Liver (tissue), 9 donors: Measurements from ENCODE around the gene HNRNPA0. TPM values are rescaled to one million over a fixed set of nuclear protein-coding genes. Genes with fewer than 3 reads are reported as not detected.

Source experiments
- DNase-seq: peaks from one replicate; pipeline ENCODE4 v3.0.0-alpha.2; 2017; ENCODE audit warnings: low spot score
- H3K27ac ChIP-seq, 2 donors: one replicate each; pipeline ENCODE4 v1.7.0; 2013; ENCODE audit warnings: inconsistent platforms in 2 of 2, low read length in 2 of 2, control low read depth in 1 of 2, low read depth in 1 of 2, mild to moderate bottlenecking in 1 of 2
- H3K27me3 ChIP-seq, 4 donors: one replicate each; pipeline versions ENCODE4 v1.6.1 to v1.7.0; 2013; ENCODE audit warnings: low read length in 3 of 4, inconsistent platforms in 1 of 4, mild to moderate bottlenecking in 1 of 4, moderate library complexity in 1 of 4; ENCODE audit not compliant: control insufficient read depth in 4 of 4, insufficient read depth in 4 of 4
- H3K36me3 ChIP-seq, 4 donors: one replicate each; pipeline versions ENCODE4 v1.6.1 to v1.7.0; 2013; ENCODE audit warnings: low read length in 3 of 4, mild to moderate bottlenecking in 3 of 4, low read depth in 1 of 4, moderate library complexity in 1 of 4; ENCODE audit not compliant: control insufficient read depth in 4 of 4, insufficient read depth in 3 of 4
- H3K4me1 ChIP-seq, 4 donors: one replicate each; pipeline versions ENCODE4 v1.6.1 to v1.7.0; 2013; ENCODE audit warnings: low read length in 3 of 4, mild to moderate bottlenecking in 3 of 4, moderate library complexity in 1 of 4; ENCODE audit not compliant: control insufficient read depth in 4 of 4, insufficient read depth in 4 of 4
- H3K4me3 ChIP-seq, 3 donors: one replicate each; pipeline versions ENCODE4 v1.6.1 to v1.7.0; 2013; ENCODE audit warnings: low read length in 3 of 3, control low read depth in 1 of 3, low read depth in 1 of 3, mild to moderate bottlenecking in 1 of 3
- H3K9ac ChIP-seq, 2 donors: one replicate each; pipeline ENCODE4 v1.7.0; 2013; ENCODE audit warnings: low read length in 2 of 2, mild to moderate bottlenecking in 2 of 2, moderate library complexity in 2 of 2, control low read depth in 1 of 2, low read depth in 1 of 2
- H3K9me3 ChIP-seq, 4 donors: one replicate each; pipeline versions ENCODE4 v1.6.1 to v1.7.0; 2013; ENCODE audit warnings: low read length in 3 of 4; ENCODE audit not compliant: control insufficient read depth in 4 of 4
- EGR1 ChIP-seq, 2 donors: IDR thresholded peaks; 2 replicates each; pipeline ENCODE4 v1.6.1; 2016 to 2018; ENCODE audit warnings: antibody characterized with exemption in 2 of 2, low read depth in 2 of 2
- FOXA1 ChIP-seq: IDR thresholded peaks from 2 replicates; pipeline ENCODE4 v1.6.1; 2016; ENCODE audit warnings: antibody characterized with exemption
- FOXA2 ChIP-seq: IDR thresholded peaks from 2 replicates; pipeline ENCODE4 v1.6.1; 2016; ENCODE audit warnings: antibody characterized with exemption
- GABPA ChIP-seq, 2 donors: IDR thresholded peaks in 1 of 2; conservative IDR thresholded peaks in 1 of 2; 2 replicates each; pipeline ENCODE4 v1.6.1; 2016; ENCODE audit warnings: antibody characterized with exemption in 2 of 2, mild to moderate bottlenecking in 1 of 2, moderate library complexity in 1 of 2
- HNF4A ChIP-seq, 2 donors: conservative IDR thresholded peaks; 2 replicates each; pipeline ENCODE4 v1.6.1; 2016; ENCODE audit warnings: antibody characterized with exemption in 2 of 2, mild to moderate bottlenecking in 2 of 2
- HNF4G ChIP-seq: IDR thresholded peaks from 2 replicates; pipeline ENCODE4 v1.6.1; 2016; ENCODE audit warnings: antibody characterized with exemption
- JUND ChIP-seq, 2 donors: IDR thresholded peaks; 2 replicates each; pipeline ENCODE4 v1.6.1; 2016; ENCODE audit warnings: antibody characterized with exemption in 2 of 2
- NR2F2 ChIP-seq: IDR thresholded peaks from 2 replicates; pipeline ENCODE4 v1.6.1; 2016; ENCODE audit warnings: antibody characterized with exemption
- RAD21 ChIP-seq, 2 donors: IDR thresholded peaks; 2 replicates each; pipeline ENCODE4 v1.6.1; 2016; ENCODE audit warnings: antibody characterized with exemption in 2 of 2, mild to moderate bottlenecking in 2 of 2
- RXRA ChIP-seq, 2 donors: IDR thresholded peaks; 2 replicates each; pipeline ENCODE4 v1.6.1; 2017 to 2018; ENCODE audit warnings: antibody characterized with exemption in 2 of 2, mild to moderate bottlenecking in 1 of 2
- SP1 ChIP-seq: IDR thresholded peaks from 2 replicates; pipeline ENCODE4 v1.6.1; 2018; ENCODE audit warnings: antibody characterized with exemption, mild to moderate bottlenecking
- TAF1 ChIP-seq: conservative IDR thresholded peaks from 2 replicates; pipeline ENCODE4 v1.6.1; 2016; ENCODE audit warnings: antibody characterized with exemption, mild to moderate bottlenecking
- YY1 ChIP-seq: IDR thresholded peaks from 2 replicates; pipeline ENCODE4 v1.6.1; 2016; ENCODE audit warnings: antibody characterized with exemption, mild to moderate bottlenecking
- WGBS: extraction: QIAGEN DNeasy Blood & Tissue Kit; methylation state at CpG from one replicate; pipeline ENCODE4 v1.1.7; 2013; 5-methylcytosine and 5-hydroxymethylcytosine counted together
- polyA plus RNA-seq, 2 donors: library from polyadenylated mRNA; stranded (reverse) in 1 of 2; unstranded in 1 of 2; fragments of 200-250 nt in 1 of 2; fragments of >200 nt in 1 of 2; fragmentation: Nextera tagmentation in 1 of 2; extraction: Ambion mirVana in 1 of 2; gene quantifications; one replicate each; pipeline versions ENCODE4 v1.2.1 to v1.2.3, GENCODE V29; 2013 to 2015
- total RNA-seq, 2 donors: library from RNA; depleted of rRNA; stranded (reverse); fragments of >200 nt; gene quantifications; one replicate each; pipeline ENCODE4 v1.2.3, GENCODE V29; 2014
- TF ChIP-seq, protein P1 (sequence below): fragments of 150-350 bp; IDR thresholded peaks from 2 replicates; pipeline ENCODE4 v1.5.1; 2017; ENCODE audit warnings: improper control_type of control experiment, low read depth, low read length; ENCODE audit not compliant: missing input control
- TF ChIP-seq, protein P2 (sequence below): IDR thresholded peaks from 2 replicates; pipeline ENCODE4 v1.6.1; 2016; ENCODE audit warnings: antibody characterized with exemption
- TF ChIP-seq, protein P3 (sequence below): IDR thresholded peaks from 2 replicates; pipeline ENCODE4 v1.6.1; 2016; ENCODE audit warnings: antibody characterized with exemption
- TF ChIP-seq, protein P4 (sequence below): IDR thresholded peaks from 2 replicates; pipeline ENCODE4 v1.6.1; 2016; ENCODE audit warnings: antibody characterized with exemption, mild to moderate bottlenecking
- TF ChIP-seq, protein P5 (sequence below): IDR thresholded peaks from 2 replicates; pipeline ENCODE4 v1.6.1; 2016; ENCODE audit warnings: antibody characterized with exemption
- donor health status: healthy.
- donor health status: healthy.
- donor health status: healthy.
- donor health status: healthy.
- donor health status: healthy.

HNRNPA0 gene
- total and polyA plus RNA-seq, 4 donors: 1.8 to 12.9 (median 7.6) TPM

DNA sequence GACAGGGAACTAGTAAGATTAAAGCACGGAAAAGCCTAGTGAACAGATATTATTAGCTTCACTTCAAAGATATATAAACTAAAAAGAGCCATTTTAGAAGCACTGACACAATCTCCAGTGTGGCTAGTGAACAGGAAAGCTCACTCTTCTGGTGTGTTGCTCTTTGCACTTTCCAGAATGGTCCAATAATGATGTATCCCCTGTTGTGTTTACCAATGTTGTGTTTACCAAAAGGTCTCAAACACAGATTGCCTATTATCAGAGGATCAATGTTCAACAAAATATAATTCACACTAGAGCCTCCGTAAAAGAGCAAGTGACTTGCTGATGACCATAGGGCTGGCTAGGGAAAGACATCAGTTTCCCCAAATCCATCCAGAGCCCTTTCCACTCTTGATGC is 29.9 kb downstream of the HNRNPA0 start (continued):
- TF ChIP-seq, protein P1, sequence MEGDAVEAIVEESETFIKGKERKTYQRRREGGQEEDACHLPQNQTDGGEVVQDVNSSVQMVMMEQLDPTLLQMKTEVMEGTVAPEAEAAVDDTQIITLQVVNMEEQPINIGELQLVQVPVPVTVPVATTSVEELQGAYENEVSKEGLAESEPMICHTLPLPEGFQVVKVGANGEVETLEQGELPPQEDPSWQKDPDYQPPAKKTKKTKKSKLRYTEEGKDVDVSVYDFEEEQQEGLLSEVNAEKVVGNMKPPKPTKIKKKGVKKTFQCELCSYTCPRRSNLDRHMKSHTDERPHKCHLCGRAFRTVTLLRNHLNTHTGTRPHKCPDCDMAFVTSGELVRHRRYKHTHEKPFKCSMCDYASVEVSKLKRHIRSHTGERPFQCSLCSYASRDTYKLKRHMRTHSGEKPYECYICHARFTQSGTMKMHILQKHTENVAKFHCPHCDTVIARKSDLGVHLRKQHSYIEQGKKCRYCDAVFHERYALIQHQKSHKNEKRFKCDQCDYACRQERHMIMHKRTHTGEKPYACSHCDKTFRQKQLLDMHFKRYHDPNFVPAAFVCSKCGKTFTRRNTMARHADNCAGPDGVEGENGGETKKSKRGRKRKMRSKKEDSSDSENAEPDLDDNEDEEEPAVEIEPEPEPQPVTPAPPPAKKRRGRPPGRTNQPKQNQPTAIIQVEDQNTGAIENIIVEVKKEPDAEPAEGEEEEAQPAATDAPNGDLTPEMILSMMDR: no peak
- TF ChIP-seq RAD21 (IDR thresholded peaks at IDR 0.05) (no peak), HNF4G (peak; percentile 60)

DNA sequence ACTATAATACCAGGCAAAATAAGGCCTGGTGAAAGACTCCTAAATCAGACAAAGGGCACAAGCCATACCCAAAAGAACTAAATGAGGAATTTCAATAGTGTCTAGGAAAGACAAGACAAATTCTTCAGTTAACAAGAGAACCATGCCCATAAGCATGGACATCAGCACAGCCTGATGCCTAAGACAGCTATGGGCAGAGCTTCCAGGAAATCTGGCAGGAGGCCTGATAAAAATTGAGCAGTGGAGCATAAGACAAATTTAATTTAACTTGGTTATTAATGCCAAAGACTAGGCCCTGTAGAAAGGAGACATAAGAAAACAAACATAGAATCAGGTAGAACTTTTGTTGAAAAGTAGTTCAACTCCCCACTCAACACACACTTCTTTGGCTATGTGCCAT is 35.6 kb downstream of the HNRNPA0 start:
- H3K36me3 ChIP-seq: peaks cover 0 to 2% (median 0%) of the 10 kb centered on the region in 4 donors
- H3K9me3 ChIP-seq: no peaks in the 10 kb centered on the region
- H3K4me1 ChIP-seq: peaks cover 0 to 23% (median 8%) of the 10 kb centered on the region in 4 donors
- H3K27me3 ChIP-seq: no peaks in the 10 kb centered on the region
- H3K4me3 ChIP-seq: no peak overlapping the region
- no peak overlapping the region for H3K27ac ChIP-seq
- no peak for TF ChIP-seq HNF4G
- TF ChIP-seq, protein P2, sequence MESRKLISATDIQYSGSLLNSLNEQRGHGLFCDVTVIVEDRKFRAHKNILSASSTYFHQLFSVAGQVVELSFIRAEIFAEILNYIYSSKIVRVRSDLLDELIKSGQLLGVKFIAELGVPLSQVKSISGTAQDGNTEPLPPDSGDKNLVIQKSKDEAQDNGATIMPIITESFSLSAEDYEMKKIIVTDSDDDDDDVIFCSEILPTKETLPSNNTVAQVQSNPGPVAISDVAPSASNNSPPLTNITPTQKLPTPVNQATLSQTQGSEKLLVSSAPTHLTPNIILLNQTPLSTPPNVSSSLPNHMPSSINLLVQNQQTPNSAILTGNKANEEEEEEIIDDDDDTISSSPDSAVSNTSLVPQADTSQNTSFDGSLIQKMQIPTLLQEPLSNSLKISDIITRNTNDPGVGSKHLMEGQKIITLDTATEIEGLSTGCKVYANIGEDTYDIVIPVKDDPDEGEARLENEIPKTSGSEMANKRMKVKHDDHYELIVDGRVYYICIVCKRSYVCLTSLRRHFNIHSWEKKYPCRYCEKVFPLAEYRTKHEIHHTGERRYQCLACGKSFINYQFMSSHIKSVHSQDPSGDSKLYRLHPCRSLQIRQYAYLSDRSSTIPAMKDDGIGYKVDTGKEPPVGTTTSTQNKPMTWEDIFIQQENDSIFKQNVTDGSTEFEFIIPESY: no peak
- TF ChIP-seq JUND (IDR thresholded peaks at IDR 0.05): no peak
- no peak for TF ChIP-seq GABPA (IDR thresholded peaks at IDR 0.05 in 1 of 2, conservative IDR thresholded peaks at IDR 0.05 in 1 of 2)
- TF ChIP-seq, protein P3, sequence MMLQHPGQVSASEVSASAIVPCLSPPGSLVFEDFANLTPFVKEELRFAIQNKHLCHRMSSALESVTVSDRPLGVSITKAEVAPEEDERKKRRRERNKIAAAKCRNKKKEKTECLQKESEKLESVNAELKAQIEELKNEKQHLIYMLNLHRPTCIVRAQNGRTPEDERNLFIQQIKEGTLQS: no peak
- no peak for TF ChIP-seq FOXA2
- TF ChIP-seq TAF1: no peak
- no peak overlapping the region for H3K9ac ChIP-seq
- no peak for DNase-seq

DNA sequence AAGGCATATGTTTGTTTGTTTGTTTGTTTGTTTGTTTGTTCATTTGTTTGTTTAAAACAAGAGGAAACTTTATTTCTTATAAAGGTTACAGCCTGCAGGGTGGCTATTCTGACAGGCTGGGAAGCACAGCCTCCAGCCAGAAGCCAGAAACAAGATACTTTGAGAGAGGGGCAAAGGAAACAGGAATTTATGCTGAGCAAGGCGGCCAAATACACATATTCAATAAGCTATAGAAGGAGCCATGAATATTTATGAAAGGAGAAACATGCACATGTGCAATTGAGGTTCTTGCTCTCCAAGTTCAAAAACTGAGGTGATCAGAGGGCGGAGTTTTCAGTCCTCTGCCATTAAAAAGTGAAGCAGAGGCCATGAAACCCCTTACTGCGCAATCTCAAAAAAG is 37.8 kb downstream of the HNRNPA0 start:
- Histone ChIP-seq H3K27ac (no peak overlapping the region), H3K36me3 (peaks cover 0 to 2% (median 0%) of the 10 kb centered on the region in 4 donors), H3K4me1 (peaks cover 0 to 18% (median 7%) of the 10 kb centered on the region in 4 donors), H3K9ac (no peak overlapping the region), H3K9me3 (peaks cover 0 to 2% (median 0%) of the 10 kb centered on the region in 4 donors), H3K27me3 (no peaks in the 10 kb centered on the region), H3K4me3 (no peak overlapping the region)
- WGBS: 98% methylated on average over 3 of the region's 3 CpGs
- DNase-seq: no peak
- no peak for TF ChIP-seq HNF4A (conservative IDR thresholded peaks at IDR 0.05)
- no peak for TF ChIP-seq FOXA2
- no peak for TF ChIP-seq FOXA1
- TF ChIP-seq, protein P4, sequence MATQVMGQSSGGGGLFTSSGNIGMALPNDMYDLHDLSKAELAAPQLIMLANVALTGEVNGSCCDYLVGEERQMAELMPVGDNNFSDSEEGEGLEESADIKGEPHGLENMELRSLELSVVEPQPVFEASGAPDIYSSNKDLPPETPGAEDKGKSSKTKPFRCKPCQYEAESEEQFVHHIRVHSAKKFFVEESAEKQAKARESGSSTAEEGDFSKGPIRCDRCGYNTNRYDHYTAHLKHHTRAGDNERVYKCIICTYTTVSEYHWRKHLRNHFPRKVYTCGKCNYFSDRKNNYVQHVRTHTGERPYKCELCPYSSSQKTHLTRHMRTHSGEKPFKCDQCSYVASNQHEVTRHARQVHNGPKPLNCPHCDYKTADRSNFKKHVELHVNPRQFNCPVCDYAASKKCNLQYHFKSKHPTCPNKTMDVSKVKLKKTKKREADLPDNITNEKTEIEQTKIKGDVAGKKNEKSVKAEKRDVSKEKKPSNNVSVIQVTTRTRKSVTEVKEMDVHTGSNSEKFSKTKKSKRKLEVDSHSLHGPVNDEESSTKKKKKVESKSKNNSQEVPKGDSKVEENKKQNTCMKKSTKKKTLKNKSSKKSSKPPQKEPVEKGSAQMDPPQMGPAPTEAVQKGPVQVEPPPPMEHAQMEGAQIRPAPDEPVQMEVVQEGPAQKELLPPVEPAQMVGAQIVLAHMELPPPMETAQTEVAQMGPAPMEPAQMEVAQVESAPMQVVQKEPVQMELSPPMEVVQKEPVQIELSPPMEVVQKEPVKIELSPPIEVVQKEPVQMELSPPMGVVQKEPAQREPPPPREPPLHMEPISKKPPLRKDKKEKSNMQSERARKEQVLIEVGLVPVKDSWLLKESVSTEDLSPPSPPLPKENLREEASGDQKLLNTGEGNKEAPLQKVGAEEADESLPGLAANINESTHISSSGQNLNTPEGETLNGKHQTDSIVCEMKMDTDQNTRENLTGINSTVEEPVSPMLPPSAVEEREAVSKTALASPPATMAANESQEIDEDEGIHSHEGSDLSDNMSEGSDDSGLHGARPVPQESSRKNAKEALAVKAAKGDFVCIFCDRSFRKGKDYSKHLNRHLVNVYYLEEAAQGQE: no peak
- TF ChIP-seq, protein P5, sequence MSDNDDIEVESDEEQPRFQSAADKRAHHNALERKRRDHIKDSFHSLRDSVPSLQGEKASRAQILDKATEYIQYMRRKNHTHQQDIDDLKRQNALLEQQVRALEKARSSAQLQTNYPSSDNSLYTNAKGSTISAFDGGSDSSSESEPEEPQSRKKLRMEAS: no peak
- TF ChIP-seq EGR1 (IDR thresholded peaks at IDR 0.05; ENCODE audit: low read depth in 2 of 2): no peak
- no peak for TF ChIP-seq YY1
- no peak for TF ChIP-seq RXRA (IDR thresholded peaks at IDR 0.05)
- no peak for TF ChIP-seq NR2F2
- TF ChIP-seq, protein P3: no peak
- TF ChIP-seq, protein P2: no peak
- TF ChIP-seq TAF1: no peak
- no peak for TF ChIP-seq RAD21 (IDR thresholded peaks at IDR 0.05)
- TF ChIP-seq GABPA (IDR thresholded peaks at IDR 0.05 in 1 of 2, conservative IDR thresholded peaks at IDR 0.05 in 1 of 2): no peak
- TF ChIP-seq, protein P1: no peak
- no peak for TF ChIP-seq SP1
